Measurements from ENCODE around the gene MYL2. TPM values are rescaled to one million over a fixed set of nuclear protein-coding genes. Genes with fewer than 3 reads are reported as not detected.

The MYL2 gene
- polyA plus RNA-seq, 1 experiment = not detected

DNA sequence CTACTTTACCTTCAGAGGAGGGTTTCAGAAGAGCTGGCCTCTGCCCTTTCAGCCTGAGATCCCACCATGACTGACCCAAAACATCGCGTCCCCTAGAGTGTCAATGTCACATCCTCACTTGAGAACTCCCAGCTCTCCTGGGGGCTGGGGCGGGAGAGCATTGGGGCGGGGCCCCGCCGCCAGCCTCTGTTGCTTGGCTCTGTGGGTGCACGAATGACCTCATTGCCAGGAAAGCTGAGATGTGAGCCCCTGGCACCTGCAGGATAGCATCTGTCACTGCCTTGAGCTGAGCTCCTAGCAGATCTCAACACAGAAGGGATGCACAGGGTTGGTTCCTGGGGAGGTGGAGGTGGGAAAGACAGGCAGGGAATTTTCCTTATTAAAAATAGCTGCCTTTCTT is 20.6 kb upstream of the MYL2 start:
- TF ChIP-seq CTCF (IDR thresholded peaks at IDR 0.05; ENCODE audit: insufficient read depth, low read depth, low read length) = no peak
- DNase-seq (ENCODE audit: low read depth) = no peak
- peaks cover 5% of the 10 kb centered on the region for H3K27me3 ChIP-seq (ENCODE audit: control insufficient read depth, insufficient read depth, low read length)
- POLR2A ChIA-PET = no interaction called here
- CTCF ChIA-PET = interaction anchor here (1.6 kb wide), 1 partner anchor 372 kb away, joined by 4 read pairs; no protein-coding TSS in a partner anchor
- H3K4me3 ChIP-seq (ENCODE audit: low read depth, low read length) = no peak overlapping the region
- H3K36me3 ChIP-seq (ENCODE audit: control insufficient read depth, insufficient read depth, low read length) = no peaks in the 10 kb centered on the region

DNA sequence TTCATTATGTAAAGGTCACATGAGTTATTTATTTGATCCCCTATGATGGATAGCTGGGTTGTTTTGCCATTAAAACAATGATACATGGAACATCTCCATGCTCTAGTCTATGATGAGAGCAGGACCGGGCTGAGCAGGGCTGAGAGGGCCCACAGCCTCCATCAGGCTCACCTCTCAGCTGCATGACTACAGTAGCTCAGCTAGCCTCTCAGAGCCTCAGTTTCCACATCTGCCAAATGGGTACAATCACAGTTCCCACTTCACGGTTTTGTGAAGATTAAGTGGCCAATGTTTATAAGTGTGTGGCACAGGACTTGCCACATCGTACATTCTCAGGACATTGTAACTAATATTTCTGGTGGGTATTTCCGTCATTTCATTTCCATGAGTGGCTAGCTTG is 19.9 kb upstream of the MYL2 start:
- Histone ChIP-seq H3K4me3 (ENCODE audit: low read depth, low read length) (no peak overlapping the region), H3K36me3 (ENCODE audit: control insufficient read depth, insufficient read depth, low read length) (no peaks in the 10 kb centered on the region), H3K27me3 (ENCODE audit: control insufficient read depth, insufficient read depth, low read length) (peaks cover 5% of the 10 kb centered on the region)
- POLR2A ChIA-PET = no interaction called here
- no peak for DNase-seq (ENCODE audit: low read depth)
- no peak for TF ChIP-seq CTCF (IDR thresholded peaks at IDR 0.05; ENCODE audit: insufficient read depth, low read depth, low read length)
- CTCF ChIA-PET = interaction anchor here (1.2 to 1.6 kb wide), 2 partner anchors 359 to 373 kb away, joined by 3 to 4 read pairs; no protein-coding TSS in a partner anchor

GRCh38 chr12:110937104-110937641 is 16.8 kb upstream of the MYL2 start:
- no peaks in the 10 kb centered on the region for H3K36me3 ChIP-seq (ENCODE audit: control insufficient read depth, insufficient read depth, low read length)
- ChIA-PET POLR2A (no interaction called here), CTCF (interaction anchor here (0.6 to 1.6 kb wide), 10 partner anchors 9 to 1387 kb away, joined by 3 to 6 read pairs (median 3); no protein-coding TSS in a partner anchor)
- peaks cover 5% of the 10 kb centered on the region for H3K27me3 ChIP-seq (ENCODE audit: control insufficient read depth, insufficient read depth, low read length)
- TF ChIP-seq CTCF (IDR thresholded peaks at IDR 0.05; ENCODE audit: insufficient read depth, low read depth, low read length) = peak; percentile 93
- DNase-seq (ENCODE audit: low read depth) = no peak
- H3K4me3 ChIP-seq (ENCODE audit: low read depth, low read length) = no peak overlapping the region

GRCh38 chr12:110936367-110937103 is 16.2 kb upstream of the MYL2 start:
- no peak overlapping the region for H3K4me3 ChIP-seq (ENCODE audit: low read depth, low read length)
- POLR2A ChIA-PET = no interaction called here
- CTCF ChIA-PET = interaction anchor here (1.0 to 1.6 kb wide), 6 partner anchors 8 to 377 kb away, joined by 3 to 6 read pairs (median 3); no protein-coding TSS in a partner anchor
- H3K36me3 ChIP-seq (ENCODE audit: control insufficient read depth, insufficient read depth, low read length) = no peaks in the 10 kb centered on the region
- H3K27me3 ChIP-seq (ENCODE audit: control insufficient read depth, insufficient read depth, low read length) = peaks cover 5% of the 10 kb centered on the region
- TF ChIP-seq CTCF (IDR thresholded peaks at IDR 0.05; ENCODE audit: insufficient read depth, low read depth, low read length) = no peak
- no peak for DNase-seq (ENCODE audit: low read depth)

DNA sequence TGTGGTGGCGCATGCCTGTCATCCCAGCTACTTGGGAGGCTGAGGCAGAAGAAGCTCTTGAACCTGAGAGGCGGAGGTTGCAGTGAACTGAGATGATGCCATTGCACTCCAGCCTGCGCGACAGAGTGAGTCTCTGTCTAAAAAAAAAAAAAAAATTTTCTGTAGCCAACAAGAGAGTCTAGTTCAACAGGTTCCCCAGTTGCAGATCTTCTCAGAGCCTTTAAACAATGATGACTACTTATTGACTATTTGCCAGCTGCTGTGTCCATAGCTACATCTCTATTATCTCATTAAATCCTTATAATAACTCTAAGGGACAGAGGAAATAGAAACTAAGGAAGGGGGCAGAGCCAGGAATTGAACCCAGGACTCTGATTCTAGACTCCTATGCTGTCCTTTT is 15.2 kb upstream of the MYL2 start:
- Histone ChIP-seq H3K36me3 (ENCODE audit: control insufficient read depth, insufficient read depth, low read length) (no peaks in the 10 kb centered on the region), H3K27me3 (ENCODE audit: control insufficient read depth, insufficient read depth, low read length) (peaks cover 5% of the 10 kb centered on the region), H3K4me3 (ENCODE audit: low read depth, low read length) (no peak overlapping the region)
- ChIA-PET CTCF (interaction anchor here (1.6 kb wide), 1 partner anchor 24 kb away, joined by 3 read pairs; no protein-coding TSS in a partner anchor), POLR2A (no interaction called here)
- no peak for TF ChIP-seq CTCF (IDR thresholded peaks at IDR 0.05; ENCODE audit: insufficient read depth, low read depth, low read length)
- no peak for DNase-seq (ENCODE audit: low read depth)
